ENCODE measurements around the gene KPNA4. TPM values are rescaled to one million over a fixed set of nuclear protein-coding genes. Genes with fewer than 3 reads are reported as not detected.

Gene KPNA4
- 37.7 and 48.7 TPM in 2 replicates for total RNA-seq

GRCh38 chr3:160565442-160566403, at the start of gene KPNA4:
Gene KPNA4, minus strand, starts transcription at chr3:160565571. Its CDS starts 289 bp downstream, at chr3:160565282.

GRCh38 chr3:160449636-160450598, 115.5 kb downstream of the KPNA4 start, which contains the start of gene TRIM59:
Gene TRIM59, minus strand, starts transcription at chr3:160449786. Its CDS starts 10,603 bp downstream, at chr3:160439183.

Other genes starting within 250 kb of the KPNA4 start
- 37.0 and 57.2 TPM in 2 replicates for gene IFT80, start 166.3 kb downstream of the KPNA4 start, total RNA-seq
- 29.3 and 49.7 TPM in 2 replicates for gene SMC4, start 165.9 kb downstream of the KPNA4 start, total RNA-seq
- gene TRIM59, start 115.8 kb downstream of the KPNA4 start, total RNA-seq = 7.9 and 18.7 TPM in 2 replicates
- gene ARL14, start 111.6 kb upstream of the KPNA4 start, total RNA-seq = 0.07 TPM in 1 of 2 replicates, not detected in the other
- 7.8 and 11.6 TPM in 2 replicates for gene PPM1L, start 190.7 kb upstream of the KPNA4 start, total RNA-seq